ENCODE results near the gene DNHD1.

DNHD1 gene

GRCh38 chr11:6616596-6617250 is 119.6 kb downstream of the DNHD1 start:
- DNase-seq = no peak

- DNase-seq = no peak
Measured at GRCh38 chr11:6617315-6617781, 120.3 kb downstream of the DNHD1 start.

GRCh38 chr11:6618117-6619003 is 121.3 kb downstream of the DNHD1 start:
- DNase-seq = no peak

DNA sequence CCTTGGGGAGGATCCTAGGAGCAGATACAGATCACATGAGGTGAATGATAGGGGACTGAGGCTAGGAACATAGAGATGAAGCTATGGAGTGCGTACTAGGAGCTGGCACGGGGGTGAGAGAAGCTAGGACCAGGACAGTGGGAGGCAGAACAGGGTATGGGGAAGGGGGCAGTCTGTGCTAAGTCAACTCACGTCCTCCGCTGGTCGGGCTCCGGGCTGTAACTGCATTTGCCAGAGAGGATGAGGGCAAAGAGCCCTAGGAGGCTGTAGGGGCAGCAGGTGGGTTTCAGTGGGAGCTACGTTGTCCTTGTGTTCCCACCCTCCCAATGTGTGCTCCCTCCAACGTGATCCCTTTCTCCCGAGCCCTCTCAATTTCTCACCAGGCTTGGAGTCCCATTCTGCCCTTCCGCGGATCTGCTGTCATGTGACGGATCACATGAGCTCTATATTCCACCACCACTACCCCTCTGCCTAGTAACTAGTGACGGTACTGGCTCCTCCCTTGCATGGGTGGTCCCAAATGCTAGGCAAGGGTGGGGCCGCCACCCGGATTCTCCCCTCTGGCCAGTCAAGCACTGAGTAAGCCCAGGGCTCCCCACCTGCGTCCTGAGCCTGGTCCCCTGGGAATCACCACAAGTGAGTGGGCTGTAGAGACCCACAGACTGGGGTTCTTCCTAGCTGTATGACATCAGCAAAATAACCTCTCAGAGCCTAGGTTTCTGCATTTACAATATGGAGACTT is 122.1 kb downstream of the DNHD1 start, which contains the start of gene TPP1:
TPP1 (minus strand) TSS at position 419 of the 742 bp plus-strand sequence; CDS start at position 397, 22 bp downstream.
- peak; percentile 88 for DNase-seq

GRCh38 chr11:6620636-6621035 is 123.6 kb downstream of the DNHD1 start:
- DNase-seq = no peak

Measured in NCI-H2029 (cell line).